SK-N-SH (cell line): Measurements from ENCODE around the gene METTL27. TPM values are rescaled to one million over a fixed set of nuclear protein-coding genes. Genes with fewer than 3 reads are reported as not detected.

Source experiments
- CTCF ChIA-PET: fragments of 300-600, 350-600 bp; formaldehyde crosslinking; extraction: SDS; loops from one replicate; lab custom pipeline; 2021; lab: Yijun Ruan, JAX
- POLR2A ChIA-PET: fragments of 350-600 bp; sonication (Branson Sonifier 250); formaldehyde crosslinking; extraction: SDS; loops from one replicate; lab custom pipeline; 2020; ENCODE audit warnings: antibody characterized with exemption, inconsistent platforms; lab: Yijun Ruan, JAX
- DNase-seq: peaks from one replicate; pipeline ENCODE4 v3.0.0; 2012
- H2AFZ ChIP-seq: fragments of 200-600 bp; sonication (generic); 2 replicates; pipeline ENCODE4 v1.8.1; 2016; ENCODE audit warnings: antibody characterized with exemption, mild to moderate bottlenecking, low read depth
- H3F3A ChIP-seq: fragments of 200-600 bp; sonication (generic); replicated peaks from 2 replicates; pipeline ENCODE3; 2016; ENCODE audit warnings: antibody characterized with exemption, mild to moderate bottlenecking; ENCODE audit not compliant: insufficient read depth
- H3K27ac ChIP-seq, 2 experiments: fragments of 200-500 bp in 1 of 2; fragments of 200-600 bp in 1 of 2; sonication (Bioruptor generic) in 1 of 2; sonication (generic), shearing (Covaris generic) in 1 of 2; 2 replicates each; pipeline versions ENCODE4 v1.5.1 to v1.6.1; 2014 to 2016; ENCODE audit warnings: low read depth in 2 of 2, inconsistent platforms in 1 of 2, low read length in 1 of 2, mild to moderate bottlenecking in 1 of 2, mixed read lengths in 1 of 2
- H3K27me3 ChIP-seq: fragments of 200-600 bp; sonication (generic), shearing (Covaris generic); 2 replicates; pipeline ENCODE4 v1.6.1; 2016; ENCODE audit warnings: mixed run types; ENCODE audit not compliant: insufficient read depth
- H3K36me3 ChIP-seq, 2 experiments: fragments of 200-500 bp in 1 of 2; fragments of 200-600 bp in 1 of 2; sonication (Bioruptor generic) in 1 of 2; sonication (generic) in 1 of 2; replicated peaks in 1 of 2; 2 replicates each; pipeline versions ENCODE3 to v1.5.1; 2014 to 2016; ENCODE audit warnings: low read length in 1 of 2, mild to moderate bottlenecking in 1 of 2; ENCODE audit not compliant: insufficient read depth in 2 of 2, control insufficient read depth in 1 of 2
- H3K4me1 ChIP-seq, 2 experiments: fragments of 200-500 bp in 1 of 2; fragments of 200-600 bp in 1 of 2; sonication (Bioruptor generic) in 1 of 2; sonication (generic), shearing (Covaris generic) in 1 of 2; 2 replicates each; pipeline versions ENCODE4 v1.5.1 to v1.6.1; 2014 to 2016; ENCODE audit warnings: low read depth in 1 of 2, low read length in 1 of 2, mixed run types in 1 of 2; ENCODE audit not compliant: insufficient read depth in 2 of 2, control insufficient read depth in 1 of 2
- H3K4me2 ChIP-seq: fragments of 200-600 bp; sonication (generic), shearing (Covaris generic); 2 replicates; pipeline ENCODE4 v1.6.1; 2017; ENCODE audit warnings: mixed run types
- H3K4me3 ChIP-seq, 2 experiments: fragments of 200-500 bp in 1 of 2; fragments of 200-600 bp in 1 of 2; sonication (Bioruptor generic) in 1 of 2; sonication (generic), shearing (Covaris generic) in 1 of 2; 2 replicates each; pipeline versions ENCODE4 v1.5.1 to v1.8.1; 2014 to 2016; ENCODE audit warnings: low read depth in 2 of 2, inconsistent platforms in 1 of 2, low read length in 1 of 2, mild to moderate bottlenecking in 1 of 2, mixed read lengths in 1 of 2, moderate library complexity in 1 of 2
- H3K79me2 ChIP-seq: fragments of 200-600 bp; sonication (generic); 2 replicates; pipeline ENCODE4 v1.8.1; 2017; ENCODE audit warnings: mild to moderate bottlenecking; ENCODE audit not compliant: insufficient read depth
- H3K9ac ChIP-seq: fragments of 200-600 bp; sonication (generic); 2 replicates; pipeline ENCODE4 v1.6.1; 2017; ENCODE audit warnings: mixed run types
- H3K9me2 ChIP-seq: fragments of 200-600 bp; sonication (generic); 2 replicates; pipeline ENCODE4 v1.6.1; 2017; ENCODE audit warnings: mixed run types
- H3K9me3 ChIP-seq: fragments of 200-600 bp; sonication (generic); 2 replicates; pipeline ENCODE4 v1.6.1; 2017; ENCODE audit warnings: mixed run types, mild to moderate bottlenecking, moderate library complexity
- H4K20me1 ChIP-seq: fragments of 200-600 bp; sonication (generic); 2 replicates; pipeline ENCODE4 v1.6.1; 2017; ENCODE audit warnings: mild to moderate bottlenecking, mixed run types; ENCODE audit not compliant: insufficient read depth
- CHD2 ChIP-seq: fragments of 150-350 bp; IDR thresholded peaks from 2 replicates; pipeline ENCODE4 v1.6.1; 2018; ENCODE audit warnings: low read length; ENCODE audit not compliant: partially characterized antibody
- ELF1 ChIP-seq: IDR thresholded peaks from 2 replicates; pipeline ENCODE4 v1.4.0; 2012
- GATA2 ChIP-seq: sonication (generic); formaldehyde crosslinking; IDR thresholded peaks from 2 replicates; pipeline ENCODE4 v1.5.0; 2020; ENCODE audit warnings: mild to moderate bottlenecking, missing genetic modification reagents
- MAX ChIP-seq: IDR thresholded peaks from 2 replicates; pipeline ENCODE4 v1.4.0; 2012; ENCODE audit warnings: low read depth
- POLR2AphosphoS5 ChIP-seq: IDR thresholded peaks from 2 replicates; pipeline ENCODE4 v1.6.1; 2012; ENCODE audit warnings: low read depth, low read length
- RCOR1 ChIP-seq: fragments of 150-350 bp; IDR thresholded peaks from 2 replicates; pipeline ENCODE4 v1.6.1; 2017; ENCODE audit warnings: antibody characterized with exemption, low read length
- SIN3A ChIP-seq: IDR thresholded peaks from 2 replicates; pipeline ENCODE4 v1.6.1; 2012; ENCODE audit warnings: low read depth, mild to moderate bottlenecking, low read length, moderate library complexity, borderline replicate concordance
- TCF12 ChIP-seq: IDR thresholded peaks from 2 replicates; pipeline ENCODE4 v1.4.0; 2012
- WGBS: methylation state at CpG from one replicate; pipeline ENCODE4 v1.1.6; 2017; ENCODE audit warnings: low lambda C conversion rate; 5-methylcytosine and 5-hydroxymethylcytosine counted together
- polyA plus RNA-seq, 3 experiments: library from polyadenylated mRNA; depleted of rRNA; stranded (reverse); fragments of >200 nt; gene quantifications; 2 replicates each; pipeline ENCODE4 v1.2.3, GENCODE V29; 2012
- TF ChIP-seq, protein P1 (sequence below): fragments of 200-600 bp; sonication (generic); IDR thresholded peaks from 2 replicates; pipeline ENCODE4 v1.6.1; 2017; ENCODE audit warnings: antibody characterized with exemption, mild to moderate bottlenecking, moderate library complexity

Gene METTL27
- polyA plus RNA-seq, 1 of the 3 experiments (the other 2 are of a cell fraction): 3.1 TPM

GRCh38 chr7:73871163-73872011 is 29.1 kb upstream of the METTL27 start:
- no peaks in the 10 kb centered on the region for H3K79me2 ChIP-seq
- CTCF ChIA-PET: interaction anchor here (0.9 to 5.4 kb wide), 5 partner anchors 10 to 530 kb away, joined by 3 to 57 read pairs (median 4); partner anchors contain the start of gene ELN
- no peaks in the 10 kb centered on the region for H3K9me3 ChIP-seq
- H4K20me1 ChIP-seq: no peaks in the 10 kb centered on the region
- no peak overlapping the region for H2AFZ ChIP-seq
- H3F3A ChIP-seq: no peaks in the 10 kb centered on the region
- WGBS: 85% methylated on average over 12 of the region's 20 CpGs
- H3K27ac ChIP-seq: no peak overlapping the region
- H3K9ac ChIP-seq: no peak overlapping the region
- peaks cover 0 to 35% of the 10 kb centered on the region in 2 experiments; a peak in 1 of 4 replicates for H3K4me1 ChIP-seq
- H3K9me2 ChIP-seq: no peaks in the 10 kb centered on the region
- H3K27me3 ChIP-seq: no peaks in the 10 kb centered on the region
- no peak for TF ChIP-seq MAX
- TF ChIP-seq POLR2AphosphoS5: no peak
- TF ChIP-seq SIN3A: no peak
- no peak for TF ChIP-seq CHD2
- peak; percentile 67; the same call in 1 of the 2 replicates for TF ChIP-seq RCOR1
- TF ChIP-seq, protein P1, sequence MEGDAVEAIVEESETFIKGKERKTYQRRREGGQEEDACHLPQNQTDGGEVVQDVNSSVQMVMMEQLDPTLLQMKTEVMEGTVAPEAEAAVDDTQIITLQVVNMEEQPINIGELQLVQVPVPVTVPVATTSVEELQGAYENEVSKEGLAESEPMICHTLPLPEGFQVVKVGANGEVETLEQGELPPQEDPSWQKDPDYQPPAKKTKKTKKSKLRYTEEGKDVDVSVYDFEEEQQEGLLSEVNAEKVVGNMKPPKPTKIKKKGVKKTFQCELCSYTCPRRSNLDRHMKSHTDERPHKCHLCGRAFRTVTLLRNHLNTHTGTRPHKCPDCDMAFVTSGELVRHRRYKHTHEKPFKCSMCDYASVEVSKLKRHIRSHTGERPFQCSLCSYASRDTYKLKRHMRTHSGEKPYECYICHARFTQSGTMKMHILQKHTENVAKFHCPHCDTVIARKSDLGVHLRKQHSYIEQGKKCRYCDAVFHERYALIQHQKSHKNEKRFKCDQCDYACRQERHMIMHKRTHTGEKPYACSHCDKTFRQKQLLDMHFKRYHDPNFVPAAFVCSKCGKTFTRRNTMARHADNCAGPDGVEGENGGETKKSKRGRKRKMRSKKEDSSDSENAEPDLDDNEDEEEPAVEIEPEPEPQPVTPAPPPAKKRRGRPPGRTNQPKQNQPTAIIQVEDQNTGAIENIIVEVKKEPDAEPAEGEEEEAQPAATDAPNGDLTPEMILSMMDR: no peak
- H3K4me3 ChIP-seq: no peak overlapping the region
- DNase-seq: peak; percentile 85
- POLR2A ChIA-PET: interaction anchor here (0.7 kb wide), 1 partner anchor 9 kb away, joined by 3 read pairs; no protein-coding TSS in a partner anchor
- H3K4me2 ChIP-seq: no peak overlapping the region
- no peaks in the 10 kb centered on the region for H3K36me3 ChIP-seq

DNA sequence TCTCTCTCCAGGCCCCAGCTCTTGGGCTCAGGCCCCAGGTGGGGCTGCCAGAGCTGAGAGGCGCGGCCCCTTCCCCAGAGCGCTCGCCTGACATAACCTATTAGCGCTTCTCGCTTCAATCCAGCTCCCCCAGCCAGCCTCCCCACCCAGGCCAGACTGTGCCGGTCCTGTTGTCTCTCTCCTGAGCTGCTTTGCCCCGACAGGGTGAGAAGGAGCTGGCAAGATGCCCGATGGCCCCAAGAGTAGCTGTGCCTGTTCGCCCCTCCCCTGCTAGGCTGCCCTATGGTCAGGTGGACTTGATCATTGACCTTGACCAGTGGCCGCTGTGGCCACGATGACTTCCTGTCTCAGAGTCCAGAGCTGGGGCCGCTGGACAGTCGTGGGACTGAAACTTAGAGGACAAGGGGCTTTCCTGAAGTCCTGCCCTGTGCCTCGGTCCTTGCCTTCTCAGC is 27.8 kb upstream of the METTL27 start:
- ChIA-PET CTCF (interaction anchor here (0.7 to 5.4 kb wide), 12 partner anchors 12 to 531 kb away, joined by 3 to 57 read pairs (median 3); partner anchors contain the start of genes EIF4H and ELN), POLR2A (interaction anchor here (0.6 to 1.5 kb wide), 2 partner anchors 129 to 157 kb away, joined by 3 read pairs; no protein-coding TSS in a partner anchor)

More for the DNA sequence above, 27.8 kb upstream of the METTL27 start:
- Histone ChIP-seq H3K9me3 (no peaks in the 10 kb centered on the region), H2AFZ (no peak overlapping the region), H3K9ac (no peak overlapping the region), H3K9me2 (no peaks in the 10 kb centered on the region), H3K4me2 (no peak overlapping the region), H3K4me3 (no peak overlapping the region), H3K36me3 (no peaks in the 10 kb centered on the region), H3K27ac (peak overlapping the region in 1 of 2 experiments; percentile 18; a peak in 1 of 4 replicates), H3F3A (no peaks in the 10 kb centered on the region), H3K4me1 (peaks cover 0 to 48% of the 10 kb centered on the region in 2 experiments; a peak in 1 of 4 replicates), H3K27me3 (no peaks in the 10 kb centered on the region), H4K20me1 (no peaks in the 10 kb centered on the region), H3K79me2 (no peaks in the 10 kb centered on the region)
- 69% methylated on average over 13 of the region's 15 CpGs for WGBS
- DNase-seq: peak; percentile 68
- TF ChIP-seq CHD2 (peak; percentile 62), ELF1 (no peak), GATA2 (CRISPR knock-in tag) (0 out of 2 replicates have a peak, but pooled peaks have one; percentile 11), TCF12 (no peak)
